ENCODE measurements around the gene TBC1D22A.

Gene TBC1D22A

GRCh38 chr22:46995501-46996360 lies 233.3 kb downstream of the TBC1D22A start:
- DNase-seq (ENCODE audit: low read depth in 2 of 2) = no peak

- DNase-seq (ENCODE audit: low read depth in 2 of 2) = no peak
Observed at GRCh38 chr22:46996595-46997310, 234.3 kb downstream of the TBC1D22A start.

- DNase-seq (ENCODE audit: low read depth in 2 of 2) = no peak
Observed at GRCh38 chr22:46997311-46997970, 235.0 kb downstream of the TBC1D22A start.

DNA sequence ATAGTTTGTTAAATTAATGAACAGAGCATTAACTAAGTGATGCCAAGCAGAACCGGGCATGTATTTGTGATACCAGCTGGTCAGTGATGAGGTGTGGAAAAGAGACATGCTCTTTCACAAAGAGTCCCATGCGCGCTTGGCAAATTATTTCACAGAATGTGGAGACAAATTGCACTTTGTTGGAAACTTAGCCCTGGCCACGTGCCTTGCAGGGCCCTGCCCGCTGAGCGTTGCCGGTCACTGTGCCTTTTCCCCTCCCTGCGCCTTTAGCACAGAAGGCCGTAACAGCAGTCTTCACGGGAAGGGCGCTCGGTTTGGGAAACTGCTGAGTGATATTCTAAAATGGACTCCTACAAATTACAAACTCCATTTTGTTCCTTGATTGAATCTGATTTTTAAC lies 235.9 kb downstream of the TBC1D22A start:
- DNase-seq (ENCODE audit: low read depth in 2 of 2) = no peak

DNA sequence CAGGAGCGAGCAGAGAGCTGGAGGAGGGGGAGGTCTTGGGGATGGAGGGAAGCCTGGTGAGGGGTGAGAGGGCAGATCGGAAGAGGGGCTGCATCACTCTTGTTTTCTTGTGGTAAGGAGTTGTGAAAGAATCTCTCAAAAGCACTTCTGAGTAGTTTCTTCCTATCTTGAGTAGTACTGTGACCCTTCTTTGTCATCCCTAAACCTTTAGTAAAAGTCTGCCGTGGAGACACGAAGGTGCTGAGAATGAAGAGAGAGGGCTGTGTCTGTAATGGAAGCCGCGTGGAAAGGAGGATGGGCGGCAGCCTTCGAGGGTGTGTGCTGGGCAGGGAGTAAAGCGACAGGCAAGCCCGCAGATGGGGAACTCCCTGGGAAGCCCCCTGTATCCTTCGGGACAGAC lies 237.8 kb downstream of the TBC1D22A start:
- DNase-seq (ENCODE audit: low read depth in 2 of 2) = no peak

DNA sequence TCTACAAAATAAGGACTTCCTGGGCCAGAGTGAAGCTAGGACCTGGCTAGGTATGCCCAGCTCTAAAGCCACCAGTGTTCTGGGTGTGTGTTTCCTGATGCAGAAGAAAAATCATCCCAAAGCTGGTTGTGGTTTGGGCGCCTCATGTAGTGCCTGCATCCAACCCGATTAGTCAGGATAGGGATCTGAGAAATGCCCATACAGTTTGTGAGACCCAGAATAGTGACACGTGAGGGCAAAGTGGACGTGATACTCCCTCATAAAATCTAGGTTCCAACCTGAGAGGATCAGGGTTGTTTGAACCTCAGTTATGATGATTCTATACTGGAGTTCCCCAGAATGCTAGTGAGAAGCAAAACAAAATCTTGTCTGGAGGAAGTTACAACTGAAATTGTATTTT lies 238.4 kb downstream of the TBC1D22A start:
- DNase-seq (ENCODE audit: low read depth in 2 of 2) = no peak

DNA sequence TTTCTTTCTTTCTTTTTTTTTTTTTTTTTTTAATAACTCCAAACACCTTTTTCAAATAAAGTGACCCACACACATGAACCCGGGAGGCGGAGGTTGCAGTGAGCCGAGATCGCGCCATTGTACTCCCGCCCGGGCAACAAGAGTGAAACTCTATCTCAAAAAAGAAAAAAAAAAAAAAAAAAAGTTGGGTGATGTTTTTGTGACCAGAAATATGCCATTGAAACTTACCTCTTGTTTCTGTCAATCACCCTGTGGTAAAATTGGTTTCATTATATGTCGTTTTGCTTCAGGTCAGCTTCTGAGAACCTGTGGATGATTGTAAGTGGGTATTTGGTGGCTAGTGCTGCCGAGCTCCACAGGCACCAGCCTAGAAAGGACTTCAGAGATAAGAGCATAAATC lies 238.8 kb downstream of the TBC1D22A start:
- DNase-seq (ENCODE audit: low read depth in 2 of 2) = no peak

- DNase-seq (ENCODE audit: low read depth in 2 of 2) = no peak
Observed at GRCh38 chr22:47002692-47003091, 240.2 kb downstream of the TBC1D22A start.

- DNase-seq (ENCODE audit: low read depth in 2 of 2) = no peak
Observed at GRCh38 chr22:47005506-47006408, 243.3 kb downstream of the TBC1D22A start.

- no peak for DNase-seq (ENCODE audit: low read depth in 2 of 2)
Observed at GRCh38 chr22:47006433-47006832, 244.0 kb downstream of the TBC1D22A start.

DNA sequence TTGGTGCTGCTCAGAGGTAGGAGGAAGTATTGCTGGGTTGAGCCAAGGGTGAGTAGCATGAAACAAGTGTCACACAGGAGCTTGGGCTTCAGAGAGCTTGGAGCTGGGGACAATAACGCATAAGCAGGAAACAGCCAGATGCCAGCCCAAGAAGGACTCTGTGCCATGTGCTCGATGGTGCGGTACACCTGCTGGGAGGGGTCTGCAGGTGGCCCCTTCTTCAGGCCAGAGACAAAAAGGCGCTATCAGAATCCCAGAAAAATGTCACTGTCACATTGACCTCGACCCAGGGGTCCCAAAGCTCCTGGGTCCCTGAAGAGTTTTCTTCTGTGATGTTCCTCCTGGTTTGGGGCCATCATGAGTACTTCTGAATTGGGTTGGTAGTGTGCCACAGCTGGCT lies 244.4 kb downstream of the TBC1D22A start:
- no peak for DNase-seq (ENCODE audit: low read depth in 2 of 2)

GRCh38 chr22:47007496-47007895 lies 245.0 kb downstream of the TBC1D22A start:
- DNase-seq (ENCODE audit: low read depth in 2 of 2) = no peak

GRCh38 chr22:47008208-47008885 lies 245.9 kb downstream of the TBC1D22A start:
- DNase-seq (ENCODE audit: low read depth in 2 of 2) = no peak

- no peak for DNase-seq (ENCODE audit: low read depth in 2 of 2)
Observed at GRCh38 chr22:47009304-47010101, 247.1 kb downstream of the TBC1D22A start.

DNA sequence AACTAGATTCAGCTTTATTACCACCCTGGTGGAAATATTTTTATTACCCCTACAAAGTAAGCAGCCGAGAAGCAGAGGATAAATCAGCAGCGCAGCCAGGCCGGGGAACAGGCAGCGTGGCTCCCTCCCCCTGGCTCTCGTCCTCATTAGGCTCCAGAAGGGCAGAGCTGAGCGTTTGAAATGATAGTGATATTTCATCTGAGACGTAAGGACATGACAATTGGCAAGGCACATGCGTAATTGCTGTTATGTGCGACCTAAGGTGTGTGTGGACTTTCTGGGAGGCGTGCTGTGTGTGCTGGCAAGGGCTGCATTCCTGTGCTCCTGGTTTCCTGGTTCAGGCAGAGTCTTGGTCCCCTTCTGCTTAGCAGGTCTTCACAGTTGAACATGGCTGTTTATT lies 247.8 kb downstream of the TBC1D22A start:
- DNase-seq (ENCODE audit: low read depth in 2 of 2) = no peak

- DNase-seq (ENCODE audit: low read depth in 2 of 2) = no peak
Observed at GRCh38 chr22:47011131-47011858, 248.8 kb downstream of the TBC1D22A start.

DNA sequence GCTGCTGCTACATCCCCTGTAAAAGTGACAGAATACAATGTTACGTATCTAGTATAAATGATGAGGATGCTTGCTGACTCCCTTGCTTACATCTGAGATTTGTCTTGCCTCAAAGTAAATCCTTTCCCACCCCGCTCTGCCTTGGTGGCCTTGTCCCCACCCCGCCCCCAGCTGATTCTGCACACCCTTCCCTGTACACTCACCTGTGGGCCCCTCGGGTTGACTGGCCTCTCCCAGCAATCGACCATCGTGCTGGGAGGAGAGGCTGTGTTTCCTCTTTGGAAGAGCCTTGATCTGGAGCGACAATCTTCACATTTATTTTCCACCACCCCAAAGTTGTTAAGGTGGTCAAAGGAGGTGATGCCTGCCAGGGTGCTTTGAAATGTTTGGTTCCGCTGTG lies 249.4 kb downstream of the TBC1D22A start:
- DNase-seq (ENCODE audit: low read depth in 2 of 2) = no peak

- DNase-seq (ENCODE audit: low read depth in 2 of 2) = no peak
Observed at GRCh38 chr22:47012589-47013370, 250.3 kb downstream of the TBC1D22A start.

Measured in stimulated activated CD8-positive, alpha-beta memory T cell treated with anti-CD3 and anti-CD28 coated beads, Interleukin-15, amount 100 ng/mL, for 4 hours (primary cell).